NCI-H226 (cell line): ENCODE measurements around the gene AP5S1.

Source experiments
- DNase-seq: peaks from one replicate; pipeline ENCODE4 v3.0.0-alpha.2; 2015

AP5S1 gene

GRCh38 chr20:3846740-3847428 lies 26.5 kb downstream of the AP5S1 start, which contains the start of gene MAVS:
Gene MAVS, plus strand, starts transcription at chr20:3846834. Its CDS starts 7,791 bp downstream, at chr20:3854625.
- no peak for DNase-seq

DNA sequence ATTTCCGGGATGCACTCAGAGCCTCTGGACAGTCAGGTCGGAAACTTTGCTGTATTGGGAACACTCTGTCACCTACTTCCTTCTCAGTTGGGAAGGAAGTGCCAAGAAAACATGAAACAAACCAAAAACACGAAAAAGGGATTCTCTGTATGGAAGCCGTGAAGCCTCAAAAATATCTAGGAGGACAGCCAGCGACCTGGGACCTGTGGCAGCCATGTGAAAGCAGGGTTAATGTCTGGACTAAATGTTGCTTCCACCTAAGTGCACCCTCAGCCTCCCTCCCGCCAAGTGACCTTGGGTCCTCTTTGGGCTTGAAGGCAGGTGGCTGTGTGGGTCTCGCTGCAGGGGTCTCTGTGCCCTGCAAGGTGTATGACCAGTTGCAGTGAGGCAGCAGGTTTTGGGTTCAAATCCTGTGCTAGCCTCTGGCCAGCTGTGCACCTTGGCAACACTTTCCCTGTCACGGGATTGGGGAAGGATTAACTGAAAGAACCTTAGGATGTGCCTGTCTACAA lies 27.1 kb downstream of the AP5S1 start:
- no peak for DNase-seq

- DNase-seq, result no peak
Observed at GRCh38 chr20:3848565-3848964, 28.2 kb downstream of the AP5S1 start.

DNA sequence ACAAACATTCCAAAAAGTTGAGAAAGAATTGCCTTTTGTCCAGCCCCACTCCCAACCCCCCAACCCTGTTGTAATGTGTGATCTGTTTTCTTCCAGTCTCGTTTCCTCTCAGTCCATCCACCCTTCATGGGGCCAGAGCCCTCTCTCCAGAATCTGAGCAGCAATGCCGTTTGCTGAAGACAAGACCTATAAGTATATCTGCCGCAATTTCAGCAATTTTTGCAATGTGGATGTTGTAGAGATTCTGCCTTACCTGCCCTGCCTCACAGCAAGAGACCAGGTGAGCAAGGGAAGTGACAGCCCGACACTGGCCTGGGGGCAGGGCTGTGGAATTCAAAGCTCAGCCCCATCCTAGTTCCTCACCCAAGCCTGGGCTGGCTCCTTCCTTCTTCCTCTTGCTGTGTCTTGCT lies 34.1 kb downstream of the AP5S1 start:
- DNase-seq, result no peak

DNA sequence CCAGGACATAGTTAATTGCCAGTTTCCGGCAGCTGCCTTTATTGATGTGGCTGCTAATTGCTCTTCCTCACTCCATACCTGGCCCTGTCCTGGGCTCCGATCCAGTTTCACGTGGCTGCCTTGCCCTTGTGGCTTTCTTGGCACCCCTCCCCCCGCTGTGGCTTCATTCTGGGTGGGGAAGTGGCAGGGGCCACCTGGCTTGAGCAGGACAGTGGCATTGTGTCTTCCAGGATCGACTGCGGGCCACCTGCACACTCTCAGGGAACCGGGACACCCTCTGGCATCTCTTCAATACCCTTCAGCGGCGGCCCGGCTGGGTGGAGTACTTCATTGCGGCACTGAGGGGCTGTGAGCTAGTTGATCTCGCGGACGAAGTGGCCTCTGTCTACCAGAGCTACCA lies 37.1 kb downstream of the AP5S1 start:
- no peak for DNase-seq

DNA sequence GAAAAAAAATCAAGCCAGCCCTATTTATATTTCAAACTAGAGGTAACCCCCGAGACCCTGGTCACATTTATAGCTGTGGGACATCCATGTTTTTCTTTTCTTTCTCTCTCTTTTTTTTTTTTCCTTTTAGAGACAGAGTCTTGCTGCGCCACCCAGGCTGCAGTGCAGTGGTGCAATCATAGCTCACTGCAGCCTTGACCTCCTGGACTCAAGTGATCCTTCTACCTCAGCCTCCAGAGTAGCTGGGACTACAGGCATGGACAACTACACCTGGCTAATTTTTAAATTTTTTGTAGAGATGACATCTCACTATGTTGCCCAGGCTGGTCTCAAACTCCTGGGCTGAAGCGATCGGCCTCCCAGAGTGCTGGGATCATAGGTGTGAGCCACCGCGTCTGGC lies 38.3 kb downstream of the AP5S1 start:
- DNase-seq, result no peak

DNA sequence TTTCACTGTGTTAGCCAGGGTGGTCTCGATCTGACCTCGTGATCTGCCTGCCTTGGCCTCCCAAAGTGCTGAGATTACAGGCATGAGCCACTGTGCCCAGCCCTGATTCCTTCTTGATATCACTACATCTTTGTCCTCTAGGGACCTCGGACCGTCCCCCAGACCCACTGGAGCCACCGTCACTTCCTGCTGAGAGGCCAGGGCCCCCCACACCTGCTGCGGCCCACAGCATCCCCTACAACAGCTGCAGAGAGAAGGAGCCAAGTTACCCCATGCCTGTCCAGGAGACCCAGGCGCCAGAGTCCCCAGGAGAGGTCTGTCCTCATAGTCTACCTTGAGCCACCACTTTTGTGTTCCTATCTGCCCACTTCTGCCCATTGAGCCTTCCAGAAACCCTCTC lies 40.8 kb downstream of the AP5S1 start:
- DNase-seq, result no peak

GRCh38 chr20:3862333-3862732 lies 42.0 kb downstream of the AP5S1 start:
- no peak for DNase-seq

DNA sequence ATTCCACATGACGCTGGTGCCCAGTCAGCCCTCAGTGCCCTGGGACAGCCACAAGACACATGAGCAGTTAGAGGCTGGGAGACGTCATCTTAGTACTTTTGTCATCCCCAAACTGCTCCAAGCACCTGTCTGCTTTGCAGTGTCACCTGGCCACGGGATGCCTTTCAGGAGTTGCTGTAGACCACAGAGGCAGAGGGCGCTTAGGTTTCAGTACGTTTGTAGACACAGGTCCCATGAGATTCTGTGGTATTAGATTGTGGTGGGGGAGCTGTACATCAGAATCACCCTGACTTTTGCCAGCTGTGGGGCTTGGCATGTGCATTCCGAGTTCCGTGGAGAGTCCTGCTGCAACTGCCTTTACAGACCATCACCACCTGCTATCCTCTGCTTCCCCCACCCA lies 43.0 kb downstream of the AP5S1 start:
- DNase-seq, result no peak

DNA sequence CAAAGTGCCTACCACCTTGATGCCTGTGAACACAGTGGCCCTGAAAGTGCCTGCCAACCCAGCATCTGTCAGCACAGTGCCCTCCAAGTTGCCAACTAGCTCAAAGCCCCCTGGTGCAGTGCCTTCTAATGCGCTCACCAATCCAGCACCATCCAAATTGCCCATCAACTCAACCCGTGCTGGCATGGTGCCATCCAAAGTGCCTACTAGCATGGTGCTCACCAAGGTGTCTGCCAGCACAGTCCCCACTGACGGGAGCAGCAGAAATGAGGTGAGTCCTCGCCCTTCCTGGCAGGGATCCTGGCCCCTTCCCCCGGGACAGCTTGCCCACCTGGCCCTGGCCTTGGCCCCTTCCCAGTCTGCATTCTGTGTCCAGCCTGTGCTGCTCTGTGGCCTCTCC lies 44.2 kb downstream of the AP5S1 start:
- no peak for DNase-seq

GRCh38 chr20:3865152-3865886 lies 45.0 kb downstream of the AP5S1 start:
- no peak for DNase-seq

DNA sequence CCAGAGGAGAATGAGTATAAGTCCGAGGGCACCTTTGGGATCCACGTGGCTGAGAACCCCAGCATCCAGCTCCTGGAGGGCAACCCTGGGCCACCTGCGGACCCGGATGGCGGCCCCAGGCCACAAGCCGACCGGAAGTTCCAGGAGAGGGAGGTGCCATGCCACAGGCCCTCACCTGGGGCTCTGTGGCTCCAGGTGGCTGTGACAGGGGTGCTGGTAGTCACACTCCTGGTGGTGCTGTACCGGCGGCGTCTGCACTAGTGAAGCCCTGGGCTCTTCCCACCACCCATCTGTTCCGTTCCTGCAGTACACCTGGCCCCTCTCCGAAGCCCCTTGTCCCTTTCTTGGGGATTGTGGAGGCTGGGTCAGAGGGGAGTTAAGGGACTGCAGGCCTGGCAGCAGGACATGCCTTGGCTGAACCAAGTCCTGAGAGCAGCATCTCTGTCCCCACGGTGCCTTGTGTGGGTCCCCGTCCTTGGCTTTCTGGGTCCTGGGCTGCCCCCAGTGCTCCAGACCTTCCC lies 45.6 kb downstream of the AP5S1 start:
- no peak for DNase-seq

DNA sequence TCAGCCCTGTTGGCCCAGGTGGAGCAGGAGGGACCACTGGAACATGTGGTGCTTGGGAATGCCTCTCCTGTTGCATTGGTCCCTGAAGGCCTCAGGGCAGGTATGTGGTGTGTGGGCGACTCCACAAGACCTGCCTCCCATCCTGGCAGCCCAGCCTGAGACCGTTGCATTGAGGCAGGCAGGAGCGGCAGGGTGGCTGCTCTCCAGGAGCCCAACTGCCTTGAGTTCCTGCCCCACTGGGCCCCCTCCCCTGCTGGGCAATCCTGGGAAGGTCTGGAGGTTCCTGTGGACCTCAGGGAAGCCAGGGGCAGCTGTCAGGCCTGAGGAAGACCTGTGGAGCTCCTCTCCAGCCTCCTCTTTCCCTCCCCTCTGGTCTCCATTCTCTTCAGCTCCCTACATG lies 46.1 kb downstream of the AP5S1 start:
- no peak for DNase-seq

DNA sequence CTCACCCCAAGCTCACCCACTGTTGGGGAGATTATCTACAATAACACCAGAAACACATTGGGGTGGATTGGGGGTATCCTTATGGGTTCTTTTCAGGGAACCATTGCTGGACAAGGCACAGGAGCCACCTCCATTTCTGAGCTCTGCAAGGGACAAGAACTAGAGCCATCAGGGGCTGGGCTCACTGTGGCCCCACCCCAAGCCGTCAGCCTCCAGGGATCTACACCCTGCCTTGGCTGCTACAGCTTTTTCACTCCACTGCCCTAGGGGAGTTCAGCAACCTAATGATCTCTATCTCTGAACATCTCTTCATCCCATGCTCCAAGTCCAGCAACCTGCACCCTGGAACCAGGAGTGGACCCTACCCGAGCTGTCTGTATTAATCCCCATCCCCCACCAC lies 47.5 kb downstream of the AP5S1 start:
- DNase-seq, result no peak

GRCh38 chr20:3869839-3870634 lies 49.7 kb downstream of the AP5S1 start:
- no peak for DNase-seq

DNA sequence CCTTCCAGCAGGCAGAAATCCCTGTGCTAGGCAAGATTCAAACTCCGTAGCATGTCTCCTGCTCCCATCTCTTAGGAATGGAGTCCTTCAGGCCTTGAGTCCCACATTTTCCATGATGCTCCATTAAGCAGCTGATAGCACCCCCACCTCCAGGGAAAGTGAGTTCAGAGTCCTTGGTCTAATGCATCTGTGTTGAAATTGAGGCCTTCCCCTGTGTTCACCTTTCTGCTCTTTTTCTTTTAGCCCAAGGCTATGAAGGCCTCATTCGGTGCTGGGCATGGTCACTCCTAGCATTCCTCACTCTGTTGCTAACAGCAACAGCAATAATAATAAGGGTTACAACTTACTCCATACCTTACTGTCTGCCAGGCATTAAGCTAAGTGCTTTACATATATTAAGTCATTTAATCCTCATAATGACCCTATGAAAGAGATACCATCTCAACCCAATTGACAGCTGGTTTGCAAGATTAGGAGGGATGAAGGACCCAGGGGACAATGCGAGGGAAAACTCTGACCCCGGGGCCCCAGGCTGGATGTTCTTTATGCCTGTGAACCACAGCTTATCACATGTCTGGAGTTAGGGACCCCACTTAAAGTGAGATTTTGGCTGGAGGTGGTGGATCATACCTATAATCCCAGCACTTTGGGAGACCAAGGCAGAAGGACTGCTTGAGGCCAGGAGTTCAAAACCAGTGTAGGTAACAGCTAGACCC lies 51.4 kb downstream of the AP5S1 start:
- DNase-seq, result peak; percentile 63

DNA sequence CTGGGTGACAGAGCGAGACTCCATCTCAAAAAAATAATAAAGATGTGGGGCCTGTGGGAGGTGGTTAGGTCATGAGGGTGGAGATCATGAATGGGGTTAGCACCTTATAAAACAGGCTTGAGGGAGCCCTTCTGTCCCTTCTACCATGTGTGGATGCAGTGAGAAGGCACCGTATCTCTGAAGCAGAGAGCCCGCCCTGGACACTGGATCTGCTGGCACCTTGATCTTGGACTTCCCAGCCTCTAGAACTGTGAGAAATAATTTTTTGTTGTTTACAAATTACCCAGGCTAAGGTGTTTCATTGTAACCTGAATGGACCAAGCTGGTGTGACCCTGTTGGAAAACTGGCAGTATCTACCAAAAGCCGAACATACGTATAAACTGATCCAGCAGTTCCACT lies 53.2 kb downstream of the AP5S1 start:
- DNase-seq, result no peak

DNA sequence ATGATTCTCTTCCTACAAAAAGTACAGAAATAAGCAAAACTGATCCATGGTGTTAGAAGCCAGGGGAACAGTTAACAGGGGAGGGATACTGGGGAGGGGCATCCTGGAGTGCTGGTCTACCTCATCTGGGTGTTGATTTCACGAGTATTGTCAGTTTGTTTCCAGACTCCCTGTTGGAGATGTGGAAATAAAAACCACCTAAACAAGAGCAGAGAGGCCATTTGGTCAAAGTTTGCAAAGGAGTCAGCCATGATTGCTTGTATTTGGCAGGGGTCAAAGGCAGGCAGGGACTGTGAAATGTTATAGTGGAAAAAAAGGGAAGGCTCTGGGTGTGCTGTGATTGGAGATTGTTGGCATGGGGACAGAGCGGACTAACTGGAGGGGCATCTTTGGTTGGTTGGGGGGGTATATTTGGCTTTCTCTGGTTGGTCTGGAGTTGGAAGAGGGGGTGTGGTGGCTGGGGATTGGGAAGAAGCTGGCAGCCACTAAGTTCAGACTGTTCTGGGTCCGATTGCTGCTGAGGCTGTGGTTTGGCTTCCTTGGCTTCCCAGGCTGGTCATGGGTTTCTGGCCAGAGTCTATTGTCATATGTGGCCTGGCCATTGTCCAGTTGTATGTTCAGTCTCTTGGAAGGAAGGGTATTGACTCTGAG lies 54.0 kb downstream of the AP5S1 start:
- no peak for DNase-seq

GRCh38 chr20:3875378-3875974 lies 55.1 kb downstream of the AP5S1 start:
- no peak for DNase-seq

DNA sequence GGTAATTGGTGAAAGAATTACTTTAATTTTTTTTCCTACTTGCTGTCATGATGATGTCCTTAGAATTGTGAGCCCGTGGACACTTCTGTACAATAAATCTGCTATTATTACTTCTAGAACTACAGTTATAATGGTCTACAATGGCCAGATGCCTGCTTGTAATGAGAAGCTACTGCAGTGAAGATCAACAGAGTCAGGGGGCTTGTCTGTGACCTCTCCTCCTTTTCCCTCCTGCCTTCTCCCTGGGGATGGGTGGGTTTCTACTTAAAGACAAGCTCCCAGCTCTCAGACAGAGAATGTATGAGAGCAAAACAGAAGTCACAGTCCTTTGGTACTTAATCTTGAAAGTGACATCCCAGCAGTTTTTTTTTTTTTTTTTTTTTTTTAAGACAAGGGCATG lies 55.7 kb downstream of the AP5S1 start:
- no peak for DNase-seq

- DNase-seq, result no peak
Observed at GRCh38 chr20:3876676-3877075, 56.3 kb downstream of the AP5S1 start.
